Stimulated activated CD8-positive, alpha-beta memory T cell treated with anti-CD3 and anti-CD28 coated beads, Interleukin-15, amount 100 ng/mL, for 1 hour (primary cell): Measurements from ENCODE around the gene ASPDH.
"Not testable (repeated sequence)": the region's sequence is repeated elsewhere in the genome, so short reads cannot be mapped to it uniquely, and the experiment has no call there.

ENCODE experiments used
- DNase-seq: peaks from one replicate; pipeline ENCODE4 v3.0.0-alpha.2; 2020; ENCODE audit warnings: low read depth

Gene ASPDH

DNA sequence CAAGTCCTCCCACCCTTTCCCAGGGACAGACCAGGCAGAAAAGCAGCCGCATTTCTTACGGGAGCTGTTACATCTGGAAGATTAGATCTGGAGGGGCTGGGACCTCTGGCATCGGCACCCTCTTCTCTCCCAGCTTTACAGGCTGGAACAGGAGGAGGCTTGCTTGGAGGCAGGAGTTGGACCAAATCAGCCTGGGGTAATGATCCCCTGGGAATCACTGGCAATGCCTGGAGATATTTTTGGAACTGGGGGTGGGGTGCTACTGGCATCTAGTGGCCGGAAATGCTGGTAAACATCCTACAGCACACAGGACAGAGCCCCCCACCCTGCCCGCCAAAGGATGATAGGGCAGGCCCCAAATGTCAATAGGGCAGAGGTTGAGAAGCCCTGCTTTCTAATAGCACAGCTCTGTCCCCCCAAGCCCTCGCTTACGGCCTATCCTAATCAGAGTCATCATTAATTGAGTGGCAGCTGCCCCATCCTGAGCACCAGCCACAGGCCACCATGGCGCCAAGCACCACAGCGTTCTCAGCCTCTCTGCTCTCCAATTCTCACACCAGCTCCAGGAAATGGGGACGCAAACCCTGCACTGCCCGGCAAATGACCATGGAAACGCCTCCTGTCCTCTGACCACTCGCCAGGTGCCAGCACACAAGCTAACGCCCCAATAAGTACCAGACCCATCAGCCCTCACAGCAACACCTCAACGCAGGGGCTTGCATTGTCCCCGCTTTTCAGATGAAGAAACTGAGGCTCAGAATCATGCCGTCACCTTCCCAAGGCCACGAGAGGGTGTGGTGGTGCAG is 33.9 kb upstream of the ASPDH start:
- no peak for DNase-seq

DNA sequence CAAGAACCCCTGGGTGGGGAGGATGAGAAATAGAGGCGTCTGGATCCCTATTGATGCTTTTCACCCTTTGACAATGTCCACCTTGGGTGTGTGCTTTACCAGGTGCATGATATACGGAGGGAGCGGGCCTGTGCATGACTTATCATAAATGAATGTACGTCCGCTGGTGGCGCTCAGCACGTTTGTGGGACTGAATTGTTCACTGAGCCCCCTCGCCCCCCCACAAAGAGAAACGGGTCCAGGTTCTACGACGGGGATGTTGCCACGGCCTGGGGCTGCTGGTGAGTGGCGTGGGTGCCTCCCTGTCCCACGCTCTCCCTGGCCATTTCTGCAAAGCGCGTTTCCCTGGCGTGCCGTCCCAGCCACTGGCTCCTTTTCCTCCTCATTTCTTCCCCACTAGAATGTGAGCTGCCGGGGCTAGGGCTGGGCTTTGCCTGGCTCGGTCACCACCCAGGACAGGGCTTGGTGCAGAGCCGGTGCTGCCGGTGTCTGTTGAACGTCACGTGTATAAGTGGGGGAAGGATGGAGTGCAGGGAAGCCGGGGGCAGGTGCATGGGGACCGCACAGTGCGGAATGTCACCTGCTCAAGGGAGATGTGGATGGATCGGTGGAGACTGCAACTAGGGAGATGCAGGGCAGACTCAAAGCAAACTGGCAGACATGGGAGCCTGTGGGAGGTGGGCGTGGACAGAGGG is 33.0 kb upstream of the ASPDH start:
- DNase-seq: no peak

DNA sequence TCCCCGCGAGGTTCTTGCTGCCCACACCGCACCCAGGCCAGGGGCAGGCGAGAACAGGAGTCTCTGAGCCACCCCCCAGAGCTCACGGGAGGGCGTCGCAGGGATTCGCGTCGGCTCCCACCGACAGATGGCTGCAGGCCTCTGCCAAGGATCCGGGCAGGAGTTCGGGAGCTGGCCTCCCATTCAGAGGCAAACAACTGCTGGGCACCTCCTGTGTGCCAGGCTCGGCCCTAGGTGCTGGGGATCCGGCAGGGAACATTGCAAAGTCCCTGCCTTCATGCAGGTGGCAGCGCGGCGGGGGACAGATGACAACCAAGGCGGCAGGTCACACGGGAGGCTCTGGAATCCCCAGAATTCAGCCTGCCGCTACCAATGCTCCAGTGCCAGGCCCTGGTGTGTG is 29.2 kb upstream of the ASPDH start:
- no peak for DNase-seq

DNA sequence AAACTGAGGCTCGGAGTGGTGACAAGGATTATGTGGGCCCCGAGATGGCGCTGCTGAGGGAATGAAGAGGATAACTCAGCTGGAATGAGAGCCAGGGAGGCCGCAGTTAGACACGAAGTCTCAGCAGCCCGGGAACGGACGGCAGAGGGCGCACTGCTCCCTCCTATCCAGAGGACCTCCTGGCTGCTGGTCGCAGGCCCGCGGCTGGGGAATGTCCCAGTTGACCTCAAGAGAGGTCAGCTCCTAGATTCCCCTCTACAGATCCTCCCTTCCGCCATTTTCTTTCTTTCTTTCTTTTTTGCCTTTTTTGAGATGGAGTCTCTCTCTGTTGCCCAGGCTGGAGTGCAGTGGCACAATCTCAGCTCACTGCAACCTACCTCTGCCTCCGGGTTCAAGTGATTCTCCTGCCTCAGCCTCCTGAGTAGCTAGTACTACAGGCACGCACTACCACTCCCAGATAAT is 24.1 kb upstream of the ASPDH start:
- DNase-seq: peak; percentile 30

DNA sequence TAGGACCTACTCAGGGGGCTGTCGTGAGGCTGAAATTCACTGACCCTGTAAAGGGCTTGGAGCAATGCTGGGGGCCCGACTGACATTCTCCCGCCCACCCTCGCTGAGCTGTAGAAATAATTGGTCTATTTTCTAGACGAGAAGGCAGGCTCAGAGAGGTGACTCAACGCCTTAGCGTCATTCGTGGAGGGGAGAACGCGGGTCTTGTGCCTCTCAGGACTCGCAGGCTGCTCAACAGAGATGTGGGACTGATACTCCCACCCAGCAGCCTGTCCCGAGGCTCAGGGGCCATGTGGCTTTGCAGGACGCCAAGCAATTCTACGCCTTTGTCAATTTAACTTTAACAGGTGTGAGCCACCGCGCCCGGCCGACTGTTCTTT is 23.6 kb upstream of the ASPDH start:
- DNase-seq: no peak

DNA sequence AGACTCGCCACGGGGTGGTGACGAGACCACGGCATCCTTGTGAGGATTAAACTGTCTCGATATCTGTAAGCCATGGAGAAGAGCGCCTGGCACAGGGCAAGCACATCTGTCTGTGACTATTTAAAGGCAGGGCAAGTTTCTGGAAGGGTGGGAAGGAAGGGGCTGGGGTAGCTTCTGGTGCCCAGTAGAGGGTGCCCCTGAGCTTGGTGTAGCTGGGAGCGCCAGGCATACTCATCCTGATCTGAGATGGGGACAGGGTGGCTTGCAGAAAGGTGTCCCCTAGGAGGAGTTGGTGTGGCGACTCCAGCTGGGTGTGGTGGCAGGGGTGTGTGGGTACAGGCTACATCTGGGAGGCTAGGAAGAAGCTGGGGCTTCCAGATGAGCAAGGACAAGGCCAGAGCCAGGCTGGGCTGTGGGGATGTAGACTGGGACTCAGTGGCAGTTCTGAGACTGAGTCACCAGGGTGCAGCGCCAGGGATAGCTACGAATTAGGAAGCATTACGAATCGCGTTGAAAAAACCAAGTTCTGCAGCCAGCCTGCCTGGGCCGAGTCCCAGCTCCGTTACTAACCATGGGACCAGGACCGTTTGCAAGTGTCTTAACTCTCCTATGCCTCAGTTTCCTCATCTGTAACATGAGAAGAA is 23.1 kb upstream of the ASPDH start:
- no peak for DNase-seq

DNA sequence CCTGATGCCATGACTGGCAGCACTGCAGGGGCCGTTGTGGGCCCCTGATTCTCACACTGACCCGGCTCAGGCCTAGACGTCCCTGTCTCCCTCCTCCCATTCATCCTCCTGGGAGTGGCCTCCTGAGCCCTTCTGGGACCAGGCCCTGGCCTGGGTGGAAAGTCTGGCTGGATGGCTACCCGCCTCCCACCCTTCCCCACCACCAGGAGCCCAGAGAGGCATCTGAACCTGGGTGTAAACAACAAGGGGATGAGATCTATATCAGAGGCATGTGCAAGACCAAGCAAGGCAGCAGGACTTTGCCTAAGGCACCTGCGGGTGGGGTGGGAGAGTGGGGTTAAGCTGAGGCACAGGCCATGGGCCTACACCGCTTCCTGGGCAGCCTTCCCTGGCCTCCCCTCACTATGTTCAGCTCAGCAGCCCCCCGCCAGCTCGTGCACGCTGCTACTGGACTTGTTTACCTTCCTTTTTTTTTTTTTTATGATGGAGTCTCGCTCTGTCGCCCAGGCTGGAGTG is 22.0 kb upstream of the ASPDH start:
- DNase-seq: no peak

DNA sequence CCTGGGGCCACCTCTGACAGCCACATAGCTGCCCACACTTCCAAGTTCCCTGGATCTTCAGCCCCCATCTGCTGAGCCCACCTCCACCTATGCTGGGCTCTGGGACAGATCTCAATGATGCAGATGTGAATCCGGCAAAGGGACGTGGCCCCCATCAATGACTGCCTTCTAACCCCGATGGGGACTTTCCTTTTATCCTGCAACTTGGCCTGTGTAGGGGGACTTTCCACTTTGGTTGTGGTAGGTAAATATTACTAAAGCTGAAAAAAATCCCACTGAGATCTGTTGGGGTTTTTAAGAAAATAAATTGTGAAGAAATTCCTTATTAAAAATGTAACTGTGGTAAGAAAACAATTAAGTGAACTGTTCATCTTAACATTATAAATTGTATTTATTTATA is 20.8 kb upstream of the ASPDH start:
- DNase-seq: no peak

DNA sequence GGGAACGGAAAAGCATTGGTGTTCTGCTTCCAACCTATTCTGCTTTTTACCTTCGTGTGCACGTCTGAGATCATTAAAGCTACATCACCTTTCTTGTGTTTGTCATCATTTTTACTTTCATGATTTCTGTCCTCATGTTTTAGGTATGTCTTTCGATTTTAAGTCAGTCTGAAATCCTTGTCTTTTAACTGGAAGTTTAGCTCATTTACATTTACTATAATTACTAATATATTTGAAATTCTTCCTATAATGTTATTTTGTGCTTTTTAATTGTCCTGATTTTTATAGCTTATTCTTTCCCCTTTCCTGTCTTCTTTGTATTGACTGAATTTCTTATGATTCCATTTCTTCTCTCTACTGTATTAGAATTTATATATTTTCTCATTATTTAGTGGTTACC is 19.2 kb upstream of the ASPDH start:
- no peak for DNase-seq

DNA sequence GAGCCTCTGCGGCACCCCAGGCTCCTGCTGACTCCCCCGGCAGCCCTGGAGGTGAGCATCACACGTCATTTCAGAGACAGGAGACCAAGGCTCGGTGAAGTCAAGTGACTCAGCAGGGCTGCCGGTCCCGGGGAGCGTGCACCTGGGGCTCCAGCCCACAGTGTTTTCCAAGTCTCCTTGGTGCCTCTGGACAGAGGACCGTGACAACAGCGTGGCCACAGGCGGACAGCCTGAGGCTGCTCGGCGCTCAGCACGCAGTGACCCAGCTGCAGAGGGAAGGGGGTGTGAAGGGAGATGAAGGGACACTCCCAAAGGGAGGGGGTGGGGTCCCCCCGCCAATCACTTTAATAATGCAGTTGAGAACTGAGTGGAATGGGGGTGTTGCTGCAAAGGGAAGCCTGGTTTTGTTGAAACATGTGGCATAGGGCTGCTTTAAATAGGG is 17.5 kb upstream of the ASPDH start:
- DNase-seq: no peak

DNA sequence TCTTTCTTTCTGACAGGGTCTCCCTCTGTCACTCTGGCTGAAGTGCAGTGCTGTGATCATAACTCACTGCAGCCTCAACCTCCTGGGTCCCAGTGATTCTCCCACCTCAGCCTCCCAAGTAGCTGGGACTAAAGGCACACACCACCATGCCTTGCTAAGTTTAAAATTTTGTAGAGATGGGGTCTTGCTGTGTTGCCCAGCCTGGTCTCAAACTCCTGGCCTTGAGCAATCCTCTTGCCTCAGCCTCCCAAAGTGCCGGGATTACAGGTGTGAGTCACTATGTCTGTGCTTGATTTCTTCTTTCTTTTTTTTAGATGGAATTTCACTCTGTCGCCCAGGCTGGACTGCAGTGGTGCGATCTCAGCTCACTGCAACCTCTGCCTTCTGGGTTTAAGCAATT is 14.3 kb upstream of the ASPDH start:
- not testable (repeated sequence) for DNase-seq

DNA sequence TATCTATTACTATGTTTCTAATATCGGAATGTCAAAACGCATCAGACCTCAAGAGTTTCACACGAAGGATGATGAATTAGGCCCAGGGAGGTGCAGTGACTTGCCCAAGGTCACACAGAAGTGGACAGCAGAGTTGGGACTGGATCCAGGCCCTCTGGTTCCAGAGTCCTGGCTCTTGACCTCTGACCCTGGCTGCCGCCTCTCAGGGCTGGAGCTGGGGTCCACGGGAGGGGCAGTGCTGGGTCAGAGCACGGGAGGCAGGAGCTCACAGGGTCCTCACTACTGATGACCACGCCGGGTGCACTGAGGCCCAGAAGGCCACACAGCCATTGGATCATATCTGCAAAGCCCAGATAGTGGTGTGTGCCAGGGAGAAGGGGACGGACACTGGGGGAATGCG is 9.2 kb upstream of the ASPDH start:
- no peak for DNase-seq

DNA sequence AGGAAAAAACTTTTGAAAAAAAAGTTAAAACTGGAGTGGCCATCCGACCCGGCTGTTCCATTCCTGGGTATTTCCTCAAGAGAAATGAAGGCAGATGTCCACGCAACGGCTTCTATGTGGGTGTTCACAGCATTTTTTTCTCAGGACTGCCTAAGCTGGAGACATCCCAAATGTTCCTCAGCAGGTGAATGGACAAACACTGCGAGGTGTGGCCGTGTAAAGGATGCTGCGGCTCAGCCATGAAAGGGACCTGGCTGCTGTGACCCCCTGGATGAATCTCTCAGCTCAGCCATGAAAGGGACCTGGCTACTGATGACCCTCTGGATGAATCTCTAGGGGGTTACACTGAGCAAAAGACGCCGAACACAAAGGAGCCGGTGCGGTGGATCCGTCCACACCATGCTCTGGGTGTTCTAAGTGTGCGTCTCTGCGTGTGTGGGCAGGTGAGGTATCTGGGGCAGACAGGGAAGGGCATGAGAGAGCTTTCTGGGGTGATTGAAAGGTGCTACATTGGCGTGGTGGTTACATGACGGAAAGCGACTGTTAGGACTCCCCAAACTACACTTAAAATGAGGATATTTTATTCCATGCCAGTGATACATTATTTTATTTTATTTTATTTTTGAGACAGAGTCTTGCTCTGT is 7.2 kb upstream of the ASPDH start:
- no peak for DNase-seq

DNA sequence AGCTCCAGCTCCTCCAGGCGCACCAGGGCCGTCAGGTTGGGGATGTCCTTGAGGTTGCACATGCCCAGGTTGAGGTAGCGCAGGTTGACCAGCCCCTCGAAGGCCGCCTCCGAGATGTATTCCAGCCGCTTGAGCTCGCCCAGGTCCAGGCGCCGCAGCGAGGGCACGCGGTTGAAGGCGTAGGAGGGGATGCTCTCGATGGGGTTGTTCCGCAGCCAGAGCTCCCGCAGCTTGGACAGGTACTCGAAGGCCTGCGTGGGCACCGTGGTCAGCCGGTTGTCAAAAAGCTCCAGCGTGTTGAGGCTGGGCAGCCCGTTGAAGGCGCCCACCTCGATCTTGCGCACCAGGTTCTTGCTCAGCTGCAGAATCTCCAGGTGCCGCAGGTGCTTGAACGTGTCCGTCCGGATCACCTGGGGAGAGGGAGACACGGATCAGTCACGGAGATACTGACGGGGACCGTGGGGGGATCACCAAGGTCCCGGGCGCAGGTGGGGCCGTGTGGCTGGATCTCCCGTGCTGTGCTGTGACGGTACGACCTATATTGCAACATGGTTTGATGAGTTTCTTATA is 5.4 kb upstream of the ASPDH start:
- DNase-seq: no peak

DNA sequence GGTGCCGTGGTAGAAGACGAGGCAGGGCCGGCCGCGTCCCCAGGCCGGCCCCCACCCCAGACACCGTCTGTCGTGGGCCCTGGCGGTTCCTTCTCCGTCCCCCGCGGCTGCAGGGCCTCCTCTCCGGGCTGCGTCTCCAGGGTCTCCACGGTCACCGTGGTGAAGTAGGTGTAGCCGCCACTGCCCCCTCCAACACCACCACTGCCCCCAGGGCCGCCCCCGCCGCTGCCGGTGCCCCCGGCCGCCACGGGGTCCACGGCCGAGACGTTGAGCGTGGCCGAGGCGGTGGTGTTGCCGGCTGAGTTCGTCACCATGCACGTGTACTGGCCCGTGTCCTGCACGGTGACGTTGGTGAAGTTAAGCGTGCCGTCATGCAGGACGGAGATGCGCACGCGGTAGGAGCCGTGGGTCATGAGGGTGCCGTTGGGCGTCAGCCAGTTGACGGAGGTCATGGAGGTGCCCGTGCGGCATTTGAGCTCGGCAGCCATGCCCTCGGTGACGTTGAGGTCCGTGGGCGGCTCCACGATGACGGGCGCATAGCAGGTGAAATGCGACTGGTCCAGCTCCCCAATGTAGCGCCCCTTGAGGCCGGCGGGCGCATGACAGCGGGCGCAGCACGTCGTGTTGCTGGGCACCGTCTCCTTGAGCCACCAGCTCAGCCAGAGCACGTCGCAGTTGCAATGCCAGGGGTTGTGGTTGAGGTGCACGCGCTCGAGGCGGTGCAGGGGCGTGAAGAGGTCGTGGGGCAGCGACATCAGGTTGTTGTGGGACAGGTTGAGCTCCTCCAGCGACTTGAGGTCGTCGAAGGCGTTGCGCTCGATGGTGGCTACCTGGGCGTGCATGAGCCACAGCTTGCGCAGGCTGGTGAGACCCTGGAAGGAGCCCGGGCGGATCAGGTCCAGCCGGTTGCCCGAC is 4.6 kb upstream of the ASPDH start:
- no peak for DNase-seq

DNA sequence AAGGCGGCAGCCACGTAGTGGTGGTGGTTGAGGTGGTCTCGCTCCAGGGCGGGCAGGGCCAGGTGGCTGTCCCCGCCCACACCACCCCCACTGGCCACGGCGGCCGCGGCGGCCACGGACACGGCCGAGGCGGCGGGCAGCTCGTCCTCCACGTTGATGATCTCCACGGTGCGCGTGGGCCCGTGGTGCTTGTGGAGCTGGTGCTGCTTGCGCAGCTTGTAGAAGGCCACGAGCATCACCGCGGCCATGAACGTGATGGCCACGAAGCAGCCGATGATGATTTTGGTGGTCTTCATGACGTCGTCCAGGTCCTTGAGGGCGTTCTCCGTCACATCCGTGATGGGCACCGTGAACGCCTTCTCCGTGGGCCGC is 4.0 kb upstream of the ASPDH start:
- DNase-seq: no peak

DNA sequence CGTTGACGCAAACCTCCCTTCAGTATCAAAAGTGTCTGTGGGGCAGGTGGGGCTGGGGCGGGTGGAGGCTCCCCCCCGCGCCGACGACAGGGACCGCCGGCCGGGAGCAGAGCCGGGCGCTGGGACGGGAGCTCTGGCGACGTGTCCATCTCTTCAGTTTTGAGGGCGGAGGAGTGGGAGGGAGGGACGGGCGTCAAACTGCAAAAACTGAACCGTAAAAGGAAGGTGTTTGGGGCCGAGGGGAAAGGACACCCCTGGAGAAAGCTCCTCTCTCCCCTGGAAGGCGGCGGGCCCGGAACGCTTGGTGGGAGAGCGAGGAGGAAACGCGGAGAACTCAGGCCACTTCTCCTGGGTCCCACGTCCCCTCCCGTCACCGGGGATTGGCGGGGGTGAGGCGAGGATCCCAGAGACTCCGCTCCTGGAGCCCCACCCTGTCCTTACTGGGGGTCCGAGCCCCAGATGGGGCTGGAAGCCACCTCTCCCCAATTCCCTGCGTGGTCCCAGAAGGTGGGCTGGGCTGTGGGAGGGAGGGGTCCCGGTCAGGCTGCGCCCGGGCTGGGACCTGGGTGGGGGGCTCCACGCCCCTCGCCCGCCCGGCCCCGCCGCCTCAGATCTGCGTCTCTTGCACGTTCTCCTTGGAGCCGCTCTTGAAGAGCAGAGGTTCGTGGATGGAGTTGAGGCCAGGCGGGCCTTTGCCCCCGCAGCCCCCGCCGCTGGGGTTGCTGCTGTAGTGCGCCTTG is 3.4 kb upstream of the ASPDH start:
- no peak for DNase-seq

DNA sequence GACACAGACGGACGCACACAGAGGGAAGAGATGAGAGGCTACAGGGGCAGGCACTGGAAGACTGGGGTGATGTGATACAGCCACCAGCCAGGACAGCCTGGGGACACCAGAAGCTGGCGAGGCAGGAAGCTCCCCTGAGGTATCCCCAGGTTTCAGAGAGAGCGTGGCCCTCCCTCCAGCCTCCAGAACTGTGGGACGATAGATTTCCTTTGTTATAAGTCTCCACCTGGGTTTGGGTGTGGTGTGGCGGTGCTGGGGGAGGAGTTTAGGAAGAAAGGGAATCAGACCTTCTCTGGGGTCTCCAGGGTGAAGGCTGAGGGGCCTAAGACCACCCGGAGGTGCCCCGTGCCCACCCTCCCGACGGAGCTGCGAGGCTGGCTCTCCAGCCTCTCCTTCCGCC is 2.7 kb upstream of the ASPDH start:
- DNase-seq: no peak

DNA sequence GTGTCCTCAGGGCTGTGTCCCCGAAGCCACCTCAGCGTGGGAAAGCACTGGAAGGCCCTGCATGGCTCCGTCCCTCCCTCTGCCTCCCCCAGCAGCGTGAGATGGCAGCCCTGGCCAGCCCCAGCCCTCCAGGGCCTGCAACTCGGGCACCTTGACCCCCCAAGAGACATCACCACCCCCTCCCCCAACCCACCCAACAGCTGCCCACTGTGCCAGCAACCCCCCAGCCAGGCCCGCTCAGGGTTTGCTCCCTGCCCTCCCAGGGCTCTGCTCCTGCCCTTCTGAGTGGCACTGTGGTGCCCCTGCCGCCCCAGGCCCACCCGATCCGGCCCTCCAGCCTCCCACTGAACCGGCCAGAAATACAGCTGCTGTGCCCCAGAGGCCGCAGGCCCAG is 1.5 kb upstream of the ASPDH start:
- DNase-seq: no peak
